Parathyroid adenoma (tissue), 2 donors: Measurements from ENCODE around the gene OR8D1.

ENCODE experiments used
- H2AFZ ChIP-seq: fragments of 300-600 bp; sonication (generic); one replicate; pipeline ENCODE4 v1.7.0; 2017; ENCODE audit warnings: antibody characterized with exemption, mild to moderate bottlenecking
- H3K27ac ChIP-seq: fragments of 300-600 bp; sonication (generic); one replicate; pipeline ENCODE4 v1.7.0; 2017
- H3K27me3 ChIP-seq: fragments of 300-600 bp; sonication (generic); one replicate; pipeline ENCODE4 v1.7.0; 2017; ENCODE audit warnings: low read length; ENCODE audit not compliant: control insufficient read depth, insufficient read depth
- H3K36me3 ChIP-seq: fragments of 300-600 bp; sonication (generic); one replicate; pipeline ENCODE4 v1.7.0; 2017; ENCODE audit warnings: low read length; ENCODE audit not compliant: control insufficient read depth, insufficient read depth
- H3K4me1 ChIP-seq: fragments of 300-600 bp; sonication (generic); one replicate; pipeline ENCODE4 v1.7.0; 2017; ENCODE audit warnings: control low read depth
- H3K4me2 ChIP-seq: fragments of 300-600 bp; sonication (generic); one replicate; pipeline ENCODE4 v1.7.0; 2017; ENCODE audit warnings: low read length
- H3K4me3 ChIP-seq: fragments of 300-600 bp; sonication (generic); one replicate; pipeline ENCODE4 v1.7.0; 2017; ENCODE audit warnings: low read depth, low read length
- H3K79me2 ChIP-seq: fragments of 300-600 bp; sonication (generic); one replicate; pipeline ENCODE4 v1.7.0; 2017; ENCODE audit warnings: control low read depth
- H3K9ac ChIP-seq: fragments of 300-600 bp; sonication (generic); one replicate; pipeline ENCODE4 v1.7.0; 2017; ENCODE audit warnings: mild to moderate bottlenecking
- H3K9me3 ChIP-seq: fragments of 300-600 bp; sonication (generic); one replicate; pipeline ENCODE4 v1.7.0; 2017; ENCODE audit warnings: low read length; ENCODE audit not compliant: control insufficient read depth
- CTCF ChIP-seq: fragments of 300-600 bp; sonication (generic); IDR thresholded peaks from one replicate; pipeline ENCODE4 v1.7.0; 2017; ENCODE audit warnings: antibody characterized with exemption, mild to moderate bottlenecking
- donor health status: primary hyperparathyroidism.

Gene OR8D1

GRCh38 chr11:124256076-124256475 lies 57.7 kb downstream of the OR8D1 start, which contains the start of gene OR8G5:
Gene OR8G5, plus strand, starts transcription at chr11:124256376. Its CDS starts 8,556 bp downstream, at chr11:124264932.
- no peaks in the 10 kb centered on the region for H3K79me2 ChIP-seq
- no peak within 1 kb of the TSS for H3K4me3 ChIP-seq
- no peak for TF ChIP-seq CTCF

More at GRCh38 chr11:124256076-124256475, 57.7 kb downstream of the OR8D1 start, which contains the start of gene OR8G5:
- no peaks in the 10 kb centered on the region for H3K36me3 ChIP-seq
- H3K4me1 ChIP-seq = no peaks in the 10 kb centered on the region
- H3K9me3 ChIP-seq = no peaks in the 10 kb centered on the region
- H2AFZ ChIP-seq = no peak within 1 kb of the TSS
- no peaks in the 10 kb centered on the region for H3K27me3 ChIP-seq
- H3K27ac ChIP-seq = no peak within 1 kb of the TSS
- no peak within 1 kb of the TSS for H3K9ac ChIP-seq
- H3K4me2 ChIP-seq = no peak within 1 kb of the TSS
